ENCODE measurements around the gene MCFD2. TPM values are rescaled to one million over a fixed set of nuclear protein-coding genes. Genes with fewer than 3 reads are reported as not detected.

MCFD2 gene
- 10 to 100 TPM; 46.7 to 63.4 (median 50.8) TPM for total RNA-seq

DNA sequence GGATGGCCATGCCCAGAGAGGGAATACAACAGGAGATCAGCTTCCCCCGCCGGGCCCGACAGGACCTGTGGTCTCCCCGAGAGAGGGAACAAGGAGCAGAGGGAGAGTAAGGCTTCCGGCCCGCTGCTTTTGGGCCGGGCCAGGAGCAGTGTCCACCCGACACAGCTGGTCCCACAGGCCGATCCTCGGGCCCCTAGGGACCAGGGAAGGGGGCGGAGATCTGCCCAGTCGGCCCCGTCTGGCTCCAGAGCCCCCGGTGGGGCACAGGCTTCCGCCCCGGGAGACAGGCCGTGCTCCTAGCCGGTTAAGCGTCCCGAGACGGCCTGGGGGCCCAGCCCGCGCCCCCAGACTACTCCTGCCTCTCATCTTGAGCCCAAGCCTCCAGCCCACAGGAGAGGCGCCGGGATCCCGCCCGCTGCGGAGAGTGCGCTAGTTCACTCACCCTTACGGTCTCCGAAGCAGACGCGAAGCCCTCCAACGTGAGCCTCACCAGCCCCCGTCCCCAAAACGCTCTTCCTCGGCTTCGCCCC is at the start of gene MCFD2:
Gene MCFD2, minus strand, starts transcription at position 526 of the 530 bp plus-strand sequence. CDS start 6,635 bp downstream, outside the sequence.
- Mint-ChIP-seq H3K4me1 (ENCODE audit: low read depth) (peaks cover 46% of the 10 kb centered on the region), H3K27me3 (ENCODE audit: low read depth) (no peaks in the 10 kb centered on the region), H3K36me3 (ENCODE audit: insufficient read depth) (peaks cover 3% of the 10 kb centered on the region), H3K4me3 (peak within 1 kb of the TSS; percentile 89), H3K9me3 (no peaks in the 10 kb centered on the region)
- ATAC-seq (no peak), DNase-seq (no peak)

GRCh38 chr2:46964835-46965560 is 49.4 kb upstream of the MCFD2 start:
- Mint-ChIP-seq H3K4me1 (ENCODE audit: low read depth) (peaks cover 11% of the 10 kb centered on the region), H3K9me3 (no peaks in the 10 kb centered on the region), H3K27me3 (ENCODE audit: low read depth) (no peaks in the 10 kb centered on the region), H3K4me3 (no peak overlapping the region), H3K36me3 (ENCODE audit: insufficient read depth) (peaks cover 7% of the 10 kb centered on the region)
- DNase-seq, result no peak
- no peak for ATAC-seq

GRCh38 chr2:46963941-46964673 is 48.5 kb upstream of the MCFD2 start:
- DNase-seq (no peak), ATAC-seq (peak in 1 of 2 donors; percentile 18)
- Mint-ChIP-seq H3K9me3 (no peaks in the 10 kb centered on the region), H3K27me3 (ENCODE audit: low read depth) (no peaks in the 10 kb centered on the region), H3K4me3 (no peak overlapping the region), H3K4me1 (ENCODE audit: low read depth) (peaks cover 9% of the 10 kb centered on the region), H3K36me3 (ENCODE audit: insufficient read depth) (peaks cover 9% of the 10 kb centered on the region)

GRCh38 chr2:46963210-46963609 is 47.6 kb upstream of the MCFD2 start:
- Mint-ChIP-seq H3K36me3 (ENCODE audit: insufficient read depth) (peaks cover 11% of the 10 kb centered on the region), H3K27me3 (ENCODE audit: low read depth) (no peaks in the 10 kb centered on the region), H3K4me1 (ENCODE audit: low read depth) (peaks cover 9% of the 10 kb centered on the region), H3K9me3 (no peaks in the 10 kb centered on the region), H3K4me3 (no peak overlapping the region)
- ATAC-seq (no peak), DNase-seq (no peak)

GRCh38 chr2:46962751-46963150 is 47.1 kb upstream of the MCFD2 start:
- H3K4me3 Mint-ChIP-seq, result no peak overlapping the region
- no peak for DNase-seq
- peaks cover 11% of the 10 kb centered on the region for H3K36me3 Mint-ChIP-seq (ENCODE audit: insufficient read depth)

GRCh38 chr2:46960618-46961017 is 45.0 kb upstream of the MCFD2 start:
- no peaks in the 10 kb centered on the region for H3K27me3 Mint-ChIP-seq (ENCODE audit: low read depth)
- peaks cover 9% of the 10 kb centered on the region for H3K4me1 Mint-ChIP-seq (ENCODE audit: low read depth)
- H3K9me3 Mint-ChIP-seq, result no peaks in the 10 kb centered on the region
- DNase-seq (no peak), ATAC-seq (no peak)
- no peak overlapping the region for H3K4me3 Mint-ChIP-seq
- peaks cover 17% of the 10 kb centered on the region for H3K36me3 Mint-ChIP-seq (ENCODE audit: insufficient read depth)

More at GRCh38 chr2:46962751-46963150, 47.1 kb upstream of the MCFD2 start:
- no peaks in the 10 kb centered on the region for H3K9me3 Mint-ChIP-seq
- H3K4me1 Mint-ChIP-seq (ENCODE audit: low read depth), result peaks cover 9% of the 10 kb centered on the region
- no peak for ATAC-seq
- no peaks in the 10 kb centered on the region for H3K27me3 Mint-ChIP-seq (ENCODE audit: low read depth)

DNA sequence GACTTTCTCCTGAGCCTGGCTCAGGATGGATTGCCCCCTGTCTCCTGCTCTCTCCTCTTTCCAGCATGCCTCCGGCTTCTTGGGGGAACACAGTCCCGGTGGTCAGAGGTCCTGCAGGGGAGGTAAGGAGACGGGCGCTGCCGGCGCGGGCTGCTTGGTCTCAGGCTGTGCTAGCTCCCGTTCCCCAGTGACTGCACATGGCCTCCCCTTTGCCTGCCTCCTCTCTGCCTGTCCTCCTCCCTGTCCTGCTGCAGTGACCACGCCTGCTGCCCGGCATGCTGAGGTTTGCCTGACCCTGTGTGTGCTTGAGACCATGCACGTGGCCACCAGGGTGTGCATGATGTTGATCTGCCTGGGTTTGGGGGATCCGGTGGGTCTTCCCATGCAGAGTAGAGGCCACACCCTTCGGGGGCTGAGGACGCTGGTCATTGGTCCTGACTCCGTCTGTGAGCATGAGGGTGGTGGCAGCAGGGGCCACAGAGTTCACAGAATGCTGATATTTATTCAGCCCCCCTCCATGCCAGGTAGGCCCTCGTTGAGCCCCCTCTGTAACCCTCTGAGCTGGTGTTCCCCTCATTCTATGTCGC is 42.9 kb upstream of the MCFD2 start:
- Mint-ChIP-seq H3K27me3 (ENCODE audit: low read depth) (no peaks in the 10 kb centered on the region), H3K4me3 (no peak overlapping the region), H3K4me1 (ENCODE audit: low read depth) (peaks cover 3% of the 10 kb centered on the region), H3K9me3 (no peaks in the 10 kb centered on the region), H3K36me3 (ENCODE audit: insufficient read depth) (peaks cover 28% of the 10 kb centered on the region)
- ATAC-seq (no peak), DNase-seq (no peak)

GRCh38 chr2:46956981-46957531 is 41.5 kb upstream of the MCFD2 start:
- no peak for ATAC-seq
- DNase-seq, result no peak
- H3K4me3 Mint-ChIP-seq, result no peak overlapping the region
- peaks cover 1% of the 10 kb centered on the region for H3K4me1 Mint-ChIP-seq (ENCODE audit: low read depth)
- peaks cover 31% of the 10 kb centered on the region for H3K36me3 Mint-ChIP-seq (ENCODE audit: insufficient read depth)
- no peaks in the 10 kb centered on the region for H3K27me3 Mint-ChIP-seq (ENCODE audit: low read depth)
- no peaks in the 10 kb centered on the region for H3K9me3 Mint-ChIP-seq

DNA sequence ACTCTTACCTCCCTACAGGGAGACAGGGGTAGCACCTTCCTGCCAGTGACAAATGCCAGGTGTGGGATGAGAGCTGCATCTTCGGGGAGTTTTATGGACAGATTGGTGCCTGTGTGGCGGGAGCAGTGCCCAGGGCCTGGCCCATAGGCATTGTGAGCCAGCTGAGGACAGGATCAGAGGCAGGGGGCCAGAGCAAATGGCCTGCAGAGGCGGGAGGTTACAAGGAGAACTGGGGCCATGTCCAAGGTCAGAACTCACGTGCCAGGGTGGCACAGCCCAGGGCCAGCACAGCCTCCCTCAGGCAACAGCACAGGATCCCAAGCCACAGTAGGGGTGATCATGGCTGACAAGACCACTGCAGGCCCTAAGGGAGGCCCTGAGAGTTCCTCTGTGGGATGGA is 40.2 kb upstream of the MCFD2 start:
- Mint-ChIP-seq H3K36me3 (ENCODE audit: insufficient read depth) (peaks cover 41% of the 10 kb centered on the region), H3K27me3 (ENCODE audit: low read depth) (no peaks in the 10 kb centered on the region), H3K4me1 (ENCODE audit: low read depth) (peaks cover 8% of the 10 kb centered on the region), H3K4me3 (no peak overlapping the region), H3K9me3 (no peaks in the 10 kb centered on the region)
- DNase-seq (no peak), ATAC-seq (no peak)

DNA sequence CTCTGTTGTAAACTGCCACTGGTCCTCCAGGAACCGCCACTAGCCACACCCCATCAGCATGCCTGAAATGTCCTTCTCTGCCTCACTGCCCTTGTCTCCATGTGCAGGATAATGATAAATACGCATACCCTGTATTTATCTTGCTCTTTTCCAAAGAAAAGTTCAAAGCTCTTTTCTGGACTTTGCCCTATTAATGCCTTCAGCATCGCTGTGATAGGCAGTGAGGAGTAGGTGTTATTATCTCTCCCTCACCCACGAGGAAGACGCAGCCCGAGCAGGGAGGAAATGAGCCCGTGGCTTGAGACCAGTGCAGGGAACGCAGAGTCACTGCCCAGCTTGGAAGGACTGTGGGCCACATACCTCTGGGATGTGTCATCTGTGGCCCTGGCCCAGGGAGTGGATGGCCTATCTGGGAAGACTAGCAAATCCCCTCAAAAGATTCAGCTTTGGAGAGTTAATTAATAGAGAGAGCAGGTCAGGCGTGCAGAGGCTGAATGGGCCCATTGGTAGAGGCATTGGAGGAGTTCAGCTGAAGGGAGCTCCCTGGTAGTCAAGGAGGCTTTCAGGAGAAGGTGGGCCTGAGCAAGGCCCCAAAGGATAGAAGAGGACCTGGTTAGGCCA is 39.5 kb upstream of the MCFD2 start:
- no peaks in the 10 kb centered on the region for H3K27me3 Mint-ChIP-seq (ENCODE audit: low read depth)
- no peak for ATAC-seq
- no peaks in the 10 kb centered on the region for H3K9me3 Mint-ChIP-seq
- H3K4me1 Mint-ChIP-seq (ENCODE audit: low read depth), result peaks cover 12% of the 10 kb centered on the region
- no peak overlapping the region for H3K4me3 Mint-ChIP-seq
- peaks cover 46% of the 10 kb centered on the region for H3K36me3 Mint-ChIP-seq (ENCODE audit: insufficient read depth)
- DNase-seq, result no peak

DNA sequence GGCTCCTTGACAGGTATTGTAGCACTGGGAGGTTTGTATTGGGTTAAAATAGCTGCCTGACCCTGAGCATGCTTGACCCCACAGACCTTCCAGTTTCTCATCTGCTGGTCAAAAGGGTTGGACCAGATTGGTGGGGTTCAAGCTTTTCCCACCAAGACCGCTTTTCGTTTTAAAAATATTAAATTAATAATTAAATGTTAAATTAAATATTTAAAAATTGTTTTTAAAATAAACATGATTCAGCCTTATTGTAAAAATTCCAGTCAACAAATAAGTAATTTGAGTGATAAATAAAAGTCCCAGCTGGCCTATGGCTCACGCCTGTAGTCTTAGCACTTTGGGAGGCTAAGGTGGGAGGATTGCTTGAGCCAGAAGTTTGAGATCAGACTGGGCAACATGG is 36.6 kb upstream of the MCFD2 start:
- Mint-ChIP-seq H3K27me3 (ENCODE audit: low read depth) (no peaks in the 10 kb centered on the region), H3K36me3 (ENCODE audit: insufficient read depth) (peaks cover 43% of the 10 kb centered on the region), H3K4me1 (ENCODE audit: low read depth) (peaks cover 25% of the 10 kb centered on the region), H3K4me3 (no peak overlapping the region), H3K9me3 (no peaks in the 10 kb centered on the region)
- ATAC-seq, result no peak
- DNase-seq, result no peak

GRCh38 chr2:46951290-46952064 is 35.9 kb upstream of the MCFD2 start:
- Mint-ChIP-seq H3K4me1 (ENCODE audit: low read depth) (peaks cover 31% of the 10 kb centered on the region), H3K9me3 (no peaks in the 10 kb centered on the region)
- no peak for DNase-seq

GRCh38 chr2:46950314-46950713 is 34.7 kb upstream of the MCFD2 start:
- no peak for DNase-seq
- ATAC-seq, result no peak
- Mint-ChIP-seq H3K4me3 (no peak overlapping the region), H3K27me3 (ENCODE audit: low read depth) (no peaks in the 10 kb centered on the region), H3K36me3 (ENCODE audit: insufficient read depth) (peaks cover 39% of the 10 kb centered on the region), H3K4me1 (ENCODE audit: low read depth) (peaks cover 41% of the 10 kb centered on the region), H3K9me3 (no peaks in the 10 kb centered on the region)

More at GRCh38 chr2:46951290-46952064, 35.9 kb upstream of the MCFD2 start:
- no peak overlapping the region for H3K4me3 Mint-ChIP-seq
- H3K36me3 Mint-ChIP-seq (ENCODE audit: insufficient read depth), result peaks cover 45% of the 10 kb centered on the region
- H3K27me3 Mint-ChIP-seq (ENCODE audit: low read depth), result no peaks in the 10 kb centered on the region
- ATAC-seq, result no peak
